K562 (cell line): ENCODE results near the gene PCK1. TPM values are rescaled to one million over a fixed set of nuclear protein-coding genes. Genes with fewer than 3 reads are reported as not detected.

Experiments used
- ARID1B ChIP-seq: fragments of 450-650 bp; IDR thresholded peaks from 2 replicates; pipeline ENCODE4 v1.6.1; 2016; ENCODE audit warnings: antibody characterized with exemption, mild to moderate bottlenecking, inconsistent platforms
- BHLHE40 ChIP-seq: IDR thresholded peaks from 2 replicates; pipeline ENCODE4 v1.6.1; 2011; ENCODE audit warnings: low read length, improper control_type of control experiment
- CTBP1 ChIP-seq: fragments of 450-650 bp; IDR thresholded peaks from 2 replicates; pipeline ENCODE4 v1.6.1; 2016; ENCODE audit warnings: borderline replicate concordance
- CXXC5 ChIP-seq: fragments of 250-450 bp; sonication (Bioruptor Pico); IDR thresholded peaks from 2 replicates; pipeline ENCODE4 v1.8.0; 2022; ENCODE audit warnings: inconsistent platforms, mild to moderate bottlenecking, moderate library complexity
- EHMT2 ChIP-seq: fragments of 450-650 bp; IDR thresholded peaks from 2 replicates; pipeline ENCODE4 v1.6.1; 2018; ENCODE audit warnings: antibody characterized with exemption
- FOXK2 ChIP-seq, 2 experiments: fragments of 450-650 bp; IDR thresholded peaks in 1 of 2; conservative IDR thresholded peaks in 1 of 2; 2 replicates each; pipeline ENCODE4 v1.6.1; 2016; ENCODE audit warnings: low read depth in 2 of 2, mild to moderate bottlenecking in 1 of 2
- KAT8 ChIP-seq: fragments of 450-650 bp; IDR thresholded peaks from 2 replicates; pipeline ENCODE4 v1.6.1; 2016; ENCODE audit warnings: low read depth, mild to moderate bottlenecking
- L3MBTL2 ChIP-seq: fragments of 450-650 bp; IDR thresholded peaks from 2 replicates; pipeline ENCODE4 v1.6.1; 2016; ENCODE audit warnings: mild to moderate bottlenecking, moderate library complexity
- MTA3 ChIP-seq: fragments of 450-650 bp; formaldehyde crosslinking; IDR thresholded peaks from 2 replicates; pipeline ENCODE4 v1.6.1; 2017; ENCODE audit warnings: mild to moderate bottlenecking, borderline replicate concordance
- NFIC ChIP-seq: fragments of 450-650 bp; IDR thresholded peaks from 2 replicates; pipeline ENCODE4 v1.6.1; 2017; ENCODE audit warnings: mild to moderate bottlenecking, inconsistent platforms
- NR2C1 ChIP-seq, 2 experiments: fragments of 450-650 bp; IDR thresholded peaks; 2 replicates each; pipeline ENCODE4 v1.6.1; 2017; ENCODE audit warnings: mild to moderate bottlenecking in 2 of 2, antibody characterized with exemption in 1 of 2, inconsistent platforms in 1 of 2, missing compliant biosample characterization in 1 of 2, missing genetic modification characterization in 1 of 2
- NR2C2 ChIP-seq, 2 experiments: fragments of 200-800 bp in 1 of 2; sonication (Bioruptor generic) in 1 of 2; sonication (generic) in 1 of 2; formaldehyde crosslinking in 1 of 2; IDR thresholded peaks; 2 replicates each; pipeline versions ENCODE4 v1.6.1 to v1.8.0; 2016 to 2022; ENCODE audit warnings: mild to moderate bottlenecking in 1 of 2, missing compliant biosample characterization in 1 of 2, missing genetic modification characterization in 1 of 2, missing genetic modification reagents in 1 of 2
- NR4A1 ChIP-seq, 2 experiments: fragments of 250-450 bp in 1 of 2; fragments of 450-650 bp in 1 of 2; sonication (Bioruptor Pico) in 1 of 2; IDR thresholded peaks; 2 replicates each; pipeline versions ENCODE4 v1.4.0 to v1.6.1; 2016 to 2020; ENCODE audit warnings: mild to moderate bottlenecking in 2 of 2, missing compliant biosample characterization in 1 of 2, missing genetic modification characterization in 1 of 2, moderate library complexity in 1 of 2
- PREB ChIP-seq: sonication (generic); formaldehyde crosslinking; IDR thresholded peaks from 2 replicates; pipeline ENCODE4 v1.8.1; 2023; ENCODE audit warnings: mild to moderate bottlenecking, missing genetic modification reagents
- RBBP5 ChIP-seq: fragments of 200-600 bp; sonication (generic); IDR thresholded peaks from 2 replicates; pipeline ENCODE4 v1.6.1; 2012; ENCODE audit warnings: borderline replicate concordance, mild to moderate bottlenecking, low read length, control low read depth, inconsistent platforms; ENCODE audit not compliant: insufficient read depth, poor library complexity, severe bottlenecking
- SIN3B ChIP-seq: fragments of 450-650 bp; IDR thresholded peaks from 2 replicates; pipeline ENCODE4 v1.6.1; 2017; ENCODE audit warnings: low read depth, mild to moderate bottlenecking, moderate library complexity
- SMC3 ChIP-seq: conservative IDR thresholded peaks from 2 replicates; pipeline ENCODE4 v1.6.1; 2011; ENCODE audit warnings: low read depth, low read length, improper control_type of control experiment; ENCODE audit not compliant: insufficient read depth
- ZFP91 ChIP-seq: sonication (generic); formaldehyde crosslinking; IDR thresholded peaks from 2 replicates; pipeline ENCODE4 v1.8.0; 2022; ENCODE audit warnings: mild to moderate bottlenecking, missing genetic modification reagents
- ZNF133 ChIP-seq: fragments of 250-450 bp; sonication (Bioruptor Pico); IDR thresholded peaks from 2 replicates; pipeline ENCODE4 v1.4.0; 2020; ENCODE audit warnings: mild to moderate bottlenecking
- ZNF197 ChIP-seq: fragments of 200-800 bp; sonication (Bioruptor generic); IDR thresholded peaks from 2 replicates; pipeline ENCODE4 v1.6.1; 2016; ENCODE audit warnings: low read depth, missing genetic modification characterization, missing compliant biosample characterization
- ZNF668 ChIP-seq: fragments of 250-450 bp; sonication (Bioruptor Pico); IDR thresholded peaks from 2 replicates; pipeline ENCODE4 v1.8.0; 2022; ENCODE audit warnings: mild to moderate bottlenecking, inconsistent platforms
- ZNF766 ChIP-seq: fragments of 200-800 bp; sonication (Bioruptor generic); conservative IDR thresholded peaks from 2 replicates; pipeline ENCODE4 v1.6.1; 2016; ENCODE audit warnings: missing genetic modification characterization, missing compliant biosample characterization
- polyA plus RNA-seq, 8 experiments: library from polyadenylated mRNA; depleted of rRNA in 4 of 8; stranded (reverse) in 5 of 8; unstranded in 3 of 8; fragments of >200 nt; fragmentation: Nextera tagmentation in 2 of 8; fragmentation: Illumina TruSeq in 1 of 8; extraction: Ambion mirVana in 2 of 8; extraction: Trizol in 1 of 8; gene quantifications; 2 replicates each; pipeline versions ENCODE4 v1.2.1 to v1.2.3, GENCODE V29; 2011 to 2014; ENCODE audit warnings: inconsistent platforms in 1 of 8, missing spikeins in 1 of 8
- total RNA-seq, 7 experiments: library from RNA; depleted of rRNA in 6 of 7; stranded (reverse); fragments of >200 nt in 6 of 7; fragmentation: Illumina TruSeq in 2 of 7; extraction: Trizol in 2 of 7; gene quantifications; 2 replicates each; pipeline versions ENCODE4 v1.2.1 to v1.2.3, GENCODE V29; 2011 to 2021; ENCODE audit warnings: low replicate concordance in 1 of 7
- TF ChIP-seq, protein P1 (sequence below), 2 experiments: fragments of 450-650 bp in 1 of 2; sonication (generic) in 1 of 2; formaldehyde crosslinking; conservative IDR thresholded peaks; 2 replicates each; pipeline versions ENCODE4 v1.4.0 to v1.8.1; 2020 to 2022; ENCODE audit warnings: mild to moderate bottlenecking in 1 of 2, missing genetic modification reagents in 1 of 2

PCK1 gene
- total and polyA plus RNA-seq, 9 of the 15 experiments (the other 6 are each of a cell fraction or from before 2014, with no cell fraction given): 0.05 to 0.73 (median 0.15) TPM

GRCh38 chr20:57560554-57561355 lies at the start of gene PCK1 (continued):
- TF ChIP-seq FOXK2 (conservative IDR thresholded peaks at IDR 0.05 in 1 of 2, IDR thresholded peaks at IDR 0.05 in 1 of 2; ENCODE audit: low read depth in 2 of 2): peak in 1 of 2 experiments; percentile 59; a peak in 1 of 4 replicates
- TF ChIP-seq EHMT2: peak; percentile 78; the same call in 1 of the 2 replicates
- TF ChIP-seq MTA3: 0 out of 2 replicates have a peak, but pooled peaks have one; percentile 50
- TF ChIP-seq PREB: 0 out of 2 replicates have a peak, but pooled peaks have one; percentile 70
- peak; percentile 80 for TF ChIP-seq ARID1B
- TF ChIP-seq, protein P1, sequence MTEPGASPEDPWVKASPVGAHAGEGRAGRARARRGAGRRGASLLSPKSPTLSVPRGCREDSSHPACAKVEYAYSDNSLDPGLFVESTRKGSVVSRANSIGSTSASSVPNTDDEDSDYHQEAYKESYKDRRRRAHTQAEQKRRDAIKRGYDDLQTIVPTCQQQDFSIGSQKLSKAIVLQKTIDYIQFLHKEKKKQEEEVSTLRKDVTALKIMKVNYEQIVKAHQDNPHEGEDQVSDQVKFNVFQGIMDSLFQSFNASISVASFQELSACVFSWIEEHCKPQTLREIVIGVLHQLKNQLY (CRISPR knock-in tag; conservative IDR thresholded peaks at IDR 0.05): no peak
- no peak for TF ChIP-seq RBBP5
- peak; percentile 53; the same call in 1 of the 2 replicates for TF ChIP-seq CXXC5 (CRISPR knock-in tag)
- TF ChIP-seq L3MBTL2: peak; percentile 88; the same call in 1 of the 2 replicates
- no peak for TF ChIP-seq SIN3B
- peak; percentile 84; the same call in 1 of the 2 replicates for TF ChIP-seq ZNF197
- TF ChIP-seq ZNF133 (CRISPR knock-in tag): no peak
- peak; percentile 96 for TF ChIP-seq NFIC
- no peak for TF ChIP-seq SMC3
- peak; percentile 89 for TF ChIP-seq ZNF766
- TF ChIP-seq ZFP91: no peak
- no peak for TF ChIP-seq KAT8
- peak; percentile 21; the same call in 1 of the 2 replicates for TF ChIP-seq CTBP1
- peak; percentile 61 for TF ChIP-seq NR2C1 (IDR thresholded peaks at IDR 0.05)
- TF ChIP-seq NR2C1 (tag; IDR thresholded peaks at IDR 0.05): peak; percentile 79
- peak; percentile 53; the same call in 1 of the 2 replicates for TF ChIP-seq BHLHE40
- TF ChIP-seq ZNF668 (CRISPR knock-in tag): no peak
- TF ChIP-seq NR4A1 (CRISPR knock-in tag; IDR thresholded peaks at IDR 0.05): no peak
- 0 out of 2 replicates have a peak, but pooled peaks have one; percentile 50 for TF ChIP-seq NR4A1 (tag; IDR thresholded peaks at IDR 0.05)
- peak; percentile 66; the same call in 1 of the 2 replicates for TF ChIP-seq NR2C2 (CRISPR knock-in tag; IDR thresholded peaks at IDR 0.05)
- peak; percentile 78 for TF ChIP-seq NR2C2 (tag; IDR thresholded peaks at IDR 0.05)
